Caco-2 (cell line): ENCODE results near the gene PNKD. TPM values are rescaled to one million over a fixed set of nuclear protein-coding genes. Genes with fewer than 3 reads are reported as not detected.

Experiments used
- BruUV-seq: library from RNA; stranded (reverse); fragments of 400-500 nt; replicated peaks from 2 replicates; lab custom pipeline; 2021; lab: Mats Ljungman, UMichigan
- CTCF ChIA-PET: fragments of 300-600 bp; sonication (Branson Sonifier 250); formaldehyde crosslinking; loops from one replicate; lab custom pipeline; 2022; ENCODE audit warnings: antibody characterized with exemption; lab: Charles Lee
- POLR2A ChIA-PET: fragments of 300-600 bp; sonication (Branson Sonifier 250); formaldehyde crosslinking; loops from one replicate; lab custom pipeline; 2022; ENCODE audit warnings: antibody characterized with exemption; lab: Charles Lee
- DNase-seq, 2 experiments: peaks; one replicate each; pipeline versions ENCODE4 v3.0.0 to v3.0.0-alpha.2; 2020 to 2022
- H3K27me3 ChIP-seq: replicated peaks from 2 replicates; pipeline ENCODE4 v1.6.0; 2011; ENCODE audit warnings: low read length; ENCODE audit not compliant: control insufficient read depth, insufficient read depth
- H3K36me3 ChIP-seq: 2 replicates; pipeline ENCODE4 v1.5.1; 2011; ENCODE audit warnings: low read length; ENCODE audit not compliant: control insufficient read depth, insufficient read depth
- H3K4me1 ChIP-seq: fragments of 250-450 bp; sonication (Bioruptor Pico); 2 replicates; pipeline ENCODE4 v1.5.1; 2020; ENCODE audit warnings: mild to moderate bottlenecking
- H3K4me3 ChIP-seq: 2 replicates; pipeline ENCODE4 v1.5.1; 2011; ENCODE audit warnings: low read depth, mild to moderate bottlenecking, control low read depth, low read length
- H3K9me3 ChIP-seq: fragments of 250-450 bp; sonication (Bioruptor Pico); 2 replicates; pipeline ENCODE4 v1.5.1; 2020; ENCODE audit warnings: mild to moderate bottlenecking, moderate library complexity
- H3K27ac Mint-ChIP-seq: one replicate; pipeline ENCODE4 v1.8.0; 2022; ENCODE audit warnings: mixed read lengths; ENCODE audit not compliant: unreplicated experiment
- H3K27me3 Mint-ChIP-seq: one replicate; pipeline ENCODE4 v1.8.0; 2022; ENCODE audit warnings: mixed read lengths; ENCODE audit not compliant: insufficient read depth, unreplicated experiment
- H3K36me3 Mint-ChIP-seq: one replicate; pipeline ENCODE4 v1.8.0; 2022; ENCODE audit warnings: mild to moderate bottlenecking, mixed read lengths; ENCODE audit not compliant: insufficient read depth, unreplicated experiment
- H3K4me1 Mint-ChIP-seq: one replicate; pipeline ENCODE4 v1.8.0; 2022; ENCODE audit warnings: low read depth, mixed read lengths; ENCODE audit not compliant: unreplicated experiment
- H3K4me3 Mint-ChIP-seq: one replicate; pipeline ENCODE4 v1.8.0; 2022; ENCODE audit warnings: mild to moderate bottlenecking, moderate library complexity, mixed read lengths; ENCODE audit not compliant: unreplicated experiment
- H3K9me3 Mint-ChIP-seq: one replicate; pipeline ENCODE4 v1.8.0; 2022; ENCODE audit warnings: mixed read lengths; ENCODE audit not compliant: unreplicated experiment
- CTCF ChIP-seq, 2 experiments: fragments of 200-600 bp in 1 of 2; IDR thresholded peaks; 1 replicate in 1 of 2; 2 replicates in 1 of 2; pipeline versions ENCODE4 v1.5.1 to v1.8.0; 2011 to 2022; ENCODE audit warnings: antibody characterized with exemption in 1 of 2, control low read depth in 1 of 2, inconsistent platforms in 1 of 2, low read depth in 1 of 2, low read length in 1 of 2, mild to moderate bottlenecking in 1 of 2, moderate library complexity in 1 of 2; ENCODE audit not compliant: insufficient read depth in 1 of 2, severe bottlenecking in 1 of 2, unreplicated experiment in 1 of 2
- intact Hi-C: fragments of 100-400 bp; cut with micrococcal nuclease; formaldehyde crosslinking; loops from one replicate; pipeline ENCODE4 v1.10.0; 2022; ENCODE audit not compliant: unreplicated experiment
- total RNA-seq: library from RNA; stranded (reverse); gene quantifications from 2 replicates; pipeline ENCODE4 v1.2.3, GENCODE V29; 2022

PNKD gene
- total RNA-seq, 1 experiment from 2014 or later = 39.2 TPM

- Mint-ChIP-seq H3K4me3 (no peak overlapping the region), H3K9me3 (peaks cover 9% of the 10 kb centered on the region), H3K27me3 (no peaks in the 10 kb centered on the region), H3K36me3 (no peaks in the 10 kb centered on the region), H3K27ac (no peak overlapping the region), H3K4me1 (peaks cover 31% of the 10 kb centered on the region)
- no TSS peak for BruUV-seq
- no peak for TF ChIP-seq CTCF (IDR thresholded peaks at IDR 0.05; ENCODE audit: insufficient read depth in 1 of 2, low read depth in 1 of 2, low read length in 1 of 2, severe bottlenecking in 1 of 2, unreplicated experiment in 1 of 2)
- no peaks in the 10 kb centered on the region for H3K36me3 ChIP-seq
- POLR2A ChIA-PET = no interaction called here
- no peaks in the 10 kb centered on the region for H3K27me3 ChIP-seq
- DNase-seq = no peak
- CTCF ChIA-PET = no interaction called here
- peaks cover 35% of the 10 kb centered on the region for H3K4me1 ChIP-seq
- intact Hi-C loops = no loop called here
- H3K4me3 ChIP-seq = no peak overlapping the region
- H3K9me3 ChIP-seq = no peaks in the 10 kb centered on the region
Observed at GRCh38 chr2:218318241-218318640, 47.9 kb downstream of the PNKD start.

GRCh38 chr2:218319813-218320365 is 49.6 kb downstream of the PNKD start:
- Mint-ChIP-seq H3K4me1 (peaks cover 31% of the 10 kb centered on the region), H3K36me3 (peaks cover 8% of the 10 kb centered on the region), H3K9me3 (peaks cover 5% of the 10 kb centered on the region), H3K27me3 (no peaks in the 10 kb centered on the region), H3K4me3 (no peak overlapping the region), H3K27ac (no peak overlapping the region)
- no peaks in the 10 kb centered on the region for H3K36me3 ChIP-seq
- H3K27me3 ChIP-seq = no peaks in the 10 kb centered on the region
- CTCF ChIA-PET = no interaction called here
- peaks cover 36% of the 10 kb centered on the region for H3K4me1 ChIP-seq
- no peak for TF ChIP-seq CTCF (IDR thresholded peaks at IDR 0.05; ENCODE audit: insufficient read depth in 1 of 2, low read depth in 1 of 2, low read length in 1 of 2, severe bottlenecking in 1 of 2, unreplicated experiment in 1 of 2)
- POLR2A ChIA-PET = no interaction called here
- H3K9me3 ChIP-seq = no peaks in the 10 kb centered on the region
- intact Hi-C loops = no loop called here
- no TSS peak for BruUV-seq
- H3K4me3 ChIP-seq = no peak overlapping the region
- DNase-seq = no peak

GRCh38 chr2:218320704-218321336 is 50.5 kb downstream of the PNKD start:
- H3K27me3 Mint-ChIP-seq = no peaks in the 10 kb centered on the region
- H3K27me3 ChIP-seq = no peaks in the 10 kb centered on the region
- BruUV-seq = no TSS peak
- H3K4me3 Mint-ChIP-seq = no peak overlapping the region
- peaks cover 8% of the 10 kb centered on the region for H3K36me3 Mint-ChIP-seq
- POLR2A ChIA-PET = no interaction called here
- H3K27ac Mint-ChIP-seq = no peak overlapping the region
- TF ChIP-seq CTCF (IDR thresholded peaks at IDR 0.05; ENCODE audit: insufficient read depth in 1 of 2, low read depth in 1 of 2, low read length in 1 of 2, severe bottlenecking in 1 of 2, unreplicated experiment in 1 of 2) = no peak
- H3K36me3 ChIP-seq = no peaks in the 10 kb centered on the region
- no peaks in the 10 kb centered on the region for H3K9me3 Mint-ChIP-seq
- CTCF ChIA-PET = no interaction called here
- no peaks in the 10 kb centered on the region for H3K9me3 ChIP-seq
- no peak overlapping the region for H3K4me3 ChIP-seq
- intact Hi-C loops = no loop called here
- no peak for DNase-seq
- H3K4me1 ChIP-seq = peaks cover 37% of the 10 kb centered on the region
- H3K4me1 Mint-ChIP-seq = peaks cover 31% of the 10 kb centered on the region
